Small intestine (tissue), 7 donors: Measurements from ENCODE around the gene SP4. TPM values are rescaled to one million over a fixed set of nuclear protein-coding genes. Genes with fewer than 3 reads are reported as not detected.

Experiments used
- DNase-seq, 2 donors: peaks; one replicate each; pipeline versions ENCODE4 v3.0.0 to v3.0.0-alpha.2; 2013
- FAIRE-seq: peaks from 2 replicates; lab custom pipeline; 2012; peaks lifted over from hg19 to GRCh38; lab: Jason Lieb, UNC
- H3K27ac ChIP-seq, 3 donors: one replicate each; pipeline ENCODE4 v1.5.1; 2013; ENCODE audit warnings: low read length in 2 of 3, mild to moderate bottlenecking in 2 of 3, control low read depth in 1 of 3, inconsistent platforms in 1 of 3, low read depth in 1 of 3, moderate library complexity in 1 of 3
- H3K27me3 ChIP-seq, 3 donors: one replicate each; pipeline ENCODE4 v1.6.1; 2013; ENCODE audit warnings: low read length in 3 of 3, inconsistent platforms in 1 of 3; ENCODE audit not compliant: control insufficient read depth in 3 of 3, insufficient read depth in 3 of 3
- H3K36me3 ChIP-seq, 3 donors: one replicate each; pipeline ENCODE4 v1.6.1; 2013; ENCODE audit warnings: low read length in 3 of 3, inconsistent platforms in 1 of 3, low read depth in 1 of 3, mild to moderate bottlenecking in 1 of 3, moderate library complexity in 1 of 3; ENCODE audit not compliant: control insufficient read depth in 3 of 3, insufficient read depth in 2 of 3
- H3K4me1 ChIP-seq, 3 donors: one replicate each; pipeline ENCODE4 v1.6.1; 2013; ENCODE audit warnings: low read length in 2 of 3, inconsistent platforms in 1 of 3, low read depth in 1 of 3, mild to moderate bottlenecking in 1 of 3, moderate library complexity in 1 of 3; ENCODE audit not compliant: control insufficient read depth in 3 of 3, insufficient read depth in 2 of 3
- H3K4me3 ChIP-seq, 3 donors: one replicate each; pipeline ENCODE4 v1.5.1; 2013; ENCODE audit warnings: low read length in 3 of 3, control low read depth in 1 of 3, inconsistent platforms in 1 of 3, low read depth in 1 of 3, mild to moderate bottlenecking in 1 of 3, moderate library complexity in 1 of 3
- H3K9me3 ChIP-seq, 2 donors: one replicate each; pipeline ENCODE4 v1.6.1; 2013; ENCODE audit warnings: low read depth in 1 of 2, low read length in 1 of 2; ENCODE audit not compliant: control insufficient read depth in 2 of 2, insufficient read depth in 1 of 2
- WGBS, 3 donors: extraction: QIAGEN DNeasy Blood & Tissue Kit; methylation state at CpG; one replicate each; pipeline ENCODE4 v1.1.7; 2013; 5-methylcytosine and 5-hydroxymethylcytosine counted together
- polyA plus RNA-seq, 4 donors: library from polyadenylated mRNA; stranded (reverse) in 3 of 4; unstranded in 1 of 4; fragments of 200-250 nt in 3 of 4; fragments of 120-200 nt in 1 of 4; gene quantifications; one replicate each; pipeline versions ENCODE4 v1.2.1 to v1.2.3, GENCODE V29; 2013
- donor health status: healthy with polysubstance abuse.
- donor health status: control.
- donor health status: control.
- donor health status: Bipolar disorder and iron deficiency.
- donor health status: healthy.

Gene SP4
- polyA plus RNA-seq, 4 donors: 0.45 to 5.3 (median 1.2) TPM

DNA sequence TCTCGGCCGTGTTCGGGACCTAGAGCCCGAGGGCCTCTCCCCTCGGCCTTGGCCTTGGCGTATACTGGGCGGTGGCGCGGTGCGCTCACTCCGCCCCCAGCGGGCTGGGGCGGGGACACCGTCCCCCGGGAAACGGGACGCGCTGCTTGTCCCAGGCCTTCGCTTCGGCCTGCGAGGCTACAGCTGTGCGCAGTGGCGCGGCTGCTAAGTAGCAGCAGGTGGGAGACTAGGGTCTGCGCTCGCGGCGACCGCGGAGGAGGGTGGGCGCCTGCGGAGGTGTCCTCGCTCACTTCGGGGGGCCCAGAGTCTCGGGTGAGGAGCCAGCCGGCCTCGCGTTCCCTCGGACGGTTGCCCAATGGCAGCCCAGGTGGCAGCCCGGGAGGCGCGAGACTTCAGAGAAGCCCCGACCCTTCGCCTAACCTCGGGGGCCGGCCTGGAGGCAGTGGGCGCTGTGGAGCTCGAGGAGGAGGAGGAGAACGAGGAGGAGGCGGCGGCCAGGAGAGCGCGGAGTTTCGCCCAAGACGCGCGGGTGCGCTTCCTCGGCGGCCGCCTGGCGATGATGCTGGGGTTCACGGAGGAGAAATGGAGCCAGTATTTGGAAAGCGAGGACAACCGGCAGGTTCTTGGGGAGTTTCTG, 115.1 kb downstream of the SP4 start, which contains the start of gene DNAH11:
TSS of gene DNAH11 (plus strand) at position 149 of the 637 bp plus-strand sequence. CDS start at position 356, 207 bp downstream.
- peaks cover 10 to 58% (median 16%) of the 10 kb centered on the region in 3 donors for H3K27me3 ChIP-seq
- H3K36me3 ChIP-seq: no peaks in the 10 kb centered on the region
- WGBS, 3 donors: 1 to 2% (median 1%) methylated on average over 63 to 66 of the region's 66 CpGs
- H3K27ac ChIP-seq: no peak within 1 kb of the TSS
- H3K4me1 ChIP-seq: peaks cover 0 to 2% (median 0%) of the 10 kb centered on the region in 3 donors
- H3K9me3 ChIP-seq: no peaks in the 10 kb centered on the region
- DNase-seq (peak; percentile 39 to 47), FAIRE-seq (no peak)
- peak within 1 kb of the TSS in 2 of 3 donors; percentile 22 to 37 for H3K4me3 ChIP-seq

DNA sequence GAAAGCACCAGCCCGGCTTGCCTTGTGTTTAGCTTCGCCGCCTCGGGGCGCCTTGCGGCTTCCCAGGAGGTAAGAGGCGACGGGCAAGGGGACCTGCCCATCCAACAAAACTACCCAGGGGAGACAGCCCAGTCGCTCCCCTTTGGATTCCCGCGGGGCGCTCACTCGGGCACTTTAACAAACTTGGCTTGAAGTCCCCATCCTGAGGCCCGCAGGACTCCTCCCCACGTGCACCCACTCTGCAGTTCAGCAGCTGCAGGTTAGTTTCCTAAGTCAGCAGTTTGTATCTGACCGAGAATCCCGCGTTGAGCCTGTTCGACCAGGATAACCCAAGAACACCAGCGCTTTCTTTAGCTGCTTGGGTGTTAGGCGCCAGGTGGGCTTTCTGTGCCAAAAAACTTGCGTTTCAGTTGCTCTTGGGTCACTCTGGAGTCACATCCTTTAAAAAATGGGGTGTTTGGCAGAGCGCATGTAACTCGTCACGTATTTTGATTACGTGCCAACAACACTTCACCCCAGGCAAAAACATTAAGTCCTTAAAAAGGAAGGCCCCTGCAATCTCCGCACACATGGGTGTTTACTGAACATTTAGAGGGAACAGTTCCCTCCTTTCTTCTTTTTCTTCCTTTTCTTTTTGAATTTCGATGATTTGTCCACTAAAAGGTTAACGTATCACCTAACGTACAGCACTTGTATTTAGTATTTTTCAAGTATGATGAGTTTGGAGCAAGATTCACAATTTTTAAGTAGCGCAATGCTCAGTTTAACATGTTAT, 115.8 kb downstream of the SP4 start:
- WGBS, 3 donors: 8 to 9% (median 9%) methylated on average over 31 of the region's 31 CpGs
- Histone ChIP-seq H3K36me3 (no peaks in the 10 kb centered on the region), H3K4me1 (peaks cover 0 to 2% (median 0%) of the 10 kb centered on the region in 3 donors), H3K9me3 (no peaks in the 10 kb centered on the region), H3K27me3 (peaks cover 10 to 53% (median 14%) of the 10 kb centered on the region in 3 donors), H3K4me3 (peak overlapping the region in 2 of 3 donors; percentile 22 to 37), H3K27ac (no peak overlapping the region)
- DNase-seq (peak in 1 of 2 donors; percentile 10), FAIRE-seq (no peak)

DNA sequence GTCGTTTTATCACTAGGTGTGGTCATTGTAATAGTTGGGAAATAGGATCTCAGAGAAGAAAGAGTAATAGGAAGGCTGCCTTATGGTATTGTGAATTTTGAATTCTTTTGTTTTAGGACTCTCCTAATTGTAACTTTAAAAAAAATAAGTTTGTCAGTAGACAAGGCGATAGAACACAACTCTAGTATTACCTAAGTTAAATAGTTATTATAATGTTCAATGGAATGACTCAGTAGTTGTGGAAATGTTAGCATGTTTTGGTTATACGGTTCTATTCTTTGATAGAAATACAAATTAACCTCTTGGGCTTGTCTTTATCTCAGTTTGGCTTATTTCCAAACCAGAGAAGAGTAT, 116.4 kb downstream of the SP4 start:
- FAIRE-seq (no peak), DNase-seq (no peak)
- Histone ChIP-seq H3K27me3 (peaks cover 10 to 53% (median 14%) of the 10 kb centered on the region in 3 donors), H3K9me3 (no peaks in the 10 kb centered on the region), H3K4me3 (no peak overlapping the region), H3K4me1 (peaks cover 0 to 2% (median 0%) of the 10 kb centered on the region in 3 donors), H3K27ac (no peak overlapping the region), H3K36me3 (no peaks in the 10 kb centered on the region)
- WGBS, 3 donors: 11 to 30% (median 21%) methylated on average over 3 of the region's 3 CpGs

DNA sequence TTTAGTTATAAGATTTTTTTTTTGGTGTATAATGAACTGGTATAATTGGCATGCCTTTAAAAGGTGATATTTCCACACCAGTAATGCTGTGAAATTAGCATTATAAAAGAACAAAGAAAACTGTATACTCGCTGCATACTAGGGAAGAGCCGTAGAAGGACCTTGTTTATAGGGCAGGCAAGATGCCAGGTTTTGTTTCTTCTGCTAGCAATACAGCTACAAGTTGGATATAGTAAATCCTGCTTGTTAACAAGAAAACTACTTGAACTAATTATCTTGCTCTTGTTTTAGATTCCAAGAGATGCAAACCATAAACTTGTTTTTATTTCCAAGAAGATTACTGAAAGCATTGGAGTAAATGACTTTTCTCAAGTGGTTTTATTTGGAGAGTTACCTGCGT, 116.8 kb downstream of the SP4 start:
- H3K27ac ChIP-seq: no peak overlapping the region
- FAIRE-seq: no peak
- WGBS, 3 donors: 28 to 53% (median 38%) methylated on average over 3 of the region's 3 CpGs
- no peak for DNase-seq
- no peak overlapping the region for H3K4me3 ChIP-seq
- H3K9me3 ChIP-seq: no peaks in the 10 kb centered on the region
- H3K4me1 ChIP-seq: peaks cover 0 to 2% (median 0%) of the 10 kb centered on the region in 3 donors
- H3K36me3 ChIP-seq: no peaks in the 10 kb centered on the region
- H3K27me3 ChIP-seq: peaks cover 10 to 50% (median 14%) of the 10 kb centered on the region in 3 donors

DNA sequence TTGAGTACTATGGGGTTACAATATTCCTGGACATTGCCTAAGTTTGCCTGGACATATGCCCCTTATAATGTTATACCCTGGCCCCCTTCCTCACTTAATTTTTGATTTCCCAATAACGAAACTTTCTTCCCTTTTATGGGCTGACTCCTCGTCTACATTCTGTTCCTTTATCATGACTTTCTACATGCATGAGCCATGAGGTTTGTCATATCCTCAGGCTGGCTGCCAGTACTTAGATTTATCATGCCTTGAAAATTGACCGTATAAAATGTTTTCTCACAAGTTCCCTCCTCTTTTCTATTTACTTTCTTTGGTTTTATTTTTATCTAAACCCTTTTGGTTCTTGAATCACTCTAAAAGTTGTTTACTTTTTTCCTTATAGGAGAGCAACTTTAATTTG, 119.6 kb downstream of the SP4 start:
- no peak for FAIRE-seq
- DNase-seq: no peak
- Histone ChIP-seq H3K36me3 (no peaks in the 10 kb centered on the region), H3K4me3 (no peak overlapping the region), H3K27ac (no peak overlapping the region), H3K9me3 (no peaks in the 10 kb centered on the region), H3K4me1 (peaks cover 0 to 2% (median 0%) of the 10 kb centered on the region in 3 donors), H3K27me3 (peaks cover 5 to 27% (median 12%) of the 10 kb centered on the region in 3 donors)
- 51 to 71% (median 70%) methylated on average over 3 of the region's 3 CpGs for WGBS, 3 donors

DNA sequence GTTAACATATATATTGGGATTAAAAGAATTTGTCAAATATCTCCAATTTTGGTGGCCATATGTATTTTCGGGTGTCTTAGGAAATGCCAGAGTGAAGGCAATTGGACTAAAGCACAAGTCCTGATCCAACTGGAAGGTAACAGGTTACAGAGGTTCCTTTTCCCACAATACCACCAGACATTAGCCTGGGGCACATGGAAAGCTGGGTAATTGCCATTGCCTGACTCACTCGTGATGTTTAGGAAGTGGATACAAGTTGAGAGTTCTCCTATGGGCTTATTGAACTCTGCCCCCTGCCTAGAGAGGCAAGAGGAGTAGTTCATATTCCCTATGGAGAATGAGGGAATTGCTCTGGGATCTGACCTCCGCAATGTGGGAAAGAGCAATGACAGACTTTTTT, 120.6 kb downstream of the SP4 start:
- Histone ChIP-seq H3K27ac (no peak overlapping the region), H3K4me3 (no peak overlapping the region), H3K27me3 (peaks cover 2 to 17% (median 6%) of the 10 kb centered on the region in 3 donors), H3K4me1 (no peaks in the 10 kb centered on the region), H3K9me3 (no peaks in the 10 kb centered on the region), H3K36me3 (no peaks in the 10 kb centered on the region)
- WGBS, 3 donors: 72 to 88% (median 82%) methylated on average over 3 of the region's 3 CpGs
- DNase-seq (no peak), FAIRE-seq (no peak)

DNA sequence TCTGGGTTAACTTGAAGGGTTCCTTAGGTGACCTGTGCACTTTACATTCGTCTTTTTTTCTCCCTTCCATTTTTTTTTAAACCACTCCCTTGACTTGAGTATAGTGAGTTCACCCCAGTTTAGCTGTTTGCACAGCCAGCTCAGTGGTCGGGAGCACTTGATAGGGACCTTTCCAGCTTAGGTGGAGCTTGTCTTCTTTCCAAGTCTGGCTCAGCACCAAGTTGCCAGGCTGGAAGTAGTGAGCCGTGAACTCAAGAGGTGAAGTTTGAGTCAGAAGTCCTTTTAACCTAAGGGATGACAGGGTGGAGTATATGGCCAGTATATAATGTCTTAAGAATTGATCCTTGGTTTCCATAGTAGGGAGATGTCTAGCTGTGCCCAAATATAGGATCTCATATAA, 122.2 kb downstream of the SP4 start:
- Histone ChIP-seq H3K27me3 (peaks cover 0 to 10% (median 2%) of the 10 kb centered on the region in 3 donors), H3K36me3 (no peaks in the 10 kb centered on the region), H3K4me3 (no peak overlapping the region), H3K4me1 (no peaks in the 10 kb centered on the region), H3K9me3 (no peaks in the 10 kb centered on the region), H3K27ac (no peak overlapping the region)
- WGBS, 3 donors: 70 to 91% (median 82%) methylated on average over 3 of the region's 3 CpGs
- FAIRE-seq (no peak), DNase-seq (no peak)

DNA sequence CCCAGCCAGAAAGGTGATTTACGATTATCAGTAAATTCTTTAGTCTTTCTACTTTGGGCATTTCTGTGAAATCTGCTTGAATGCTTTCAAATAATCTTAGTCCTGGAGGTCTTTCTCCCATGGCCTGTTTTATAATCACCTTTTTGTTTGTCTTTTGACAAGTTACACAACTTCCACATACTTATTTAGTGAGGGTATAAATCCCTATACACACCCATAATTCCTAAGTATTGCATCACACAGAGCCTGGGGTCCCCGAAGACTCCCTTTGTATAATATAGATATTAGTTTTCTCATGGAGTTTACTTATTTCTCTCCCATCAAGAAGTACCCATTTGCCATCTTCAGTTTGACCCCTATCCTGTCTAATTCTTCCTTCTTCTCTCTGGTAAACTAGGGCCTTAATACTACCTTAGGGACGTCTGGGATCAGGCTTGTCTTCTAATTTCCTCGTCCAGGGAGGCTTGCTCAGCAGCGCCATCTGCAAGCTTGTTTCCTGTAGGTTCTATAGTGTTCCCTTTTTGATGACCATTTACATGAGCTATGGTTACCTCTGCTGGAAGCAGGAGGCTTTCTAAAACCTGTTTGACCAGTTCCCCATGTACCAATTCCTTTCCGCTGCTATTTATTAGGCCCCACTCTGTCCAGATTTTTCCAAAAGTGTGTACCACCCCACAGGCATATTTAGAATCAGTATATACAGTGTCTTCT, 123.1 kb downstream of the SP4 start:
- 61 to 77% (median 69%) methylated on average over 6 of the region's 6 CpGs for WGBS, 3 donors

More for the DNA sequence above, 123.1 kb downstream of the SP4 start:
- FAIRE-seq (no peak), DNase-seq (no peak)
- peaks cover 0 to 6% (median 0%) of the 10 kb centered on the region in 3 donors for H3K27me3 ChIP-seq
- H3K4me3 ChIP-seq: no peak overlapping the region
- no peaks in the 10 kb centered on the region for H3K9me3 ChIP-seq
- no peaks in the 10 kb centered on the region for H3K4me1 ChIP-seq
- H3K36me3 ChIP-seq: no peaks in the 10 kb centered on the region
- H3K27ac ChIP-seq: no peak overlapping the region
